ENCODE data around the gene TRPV6.

Gene TRPV6

DNA sequence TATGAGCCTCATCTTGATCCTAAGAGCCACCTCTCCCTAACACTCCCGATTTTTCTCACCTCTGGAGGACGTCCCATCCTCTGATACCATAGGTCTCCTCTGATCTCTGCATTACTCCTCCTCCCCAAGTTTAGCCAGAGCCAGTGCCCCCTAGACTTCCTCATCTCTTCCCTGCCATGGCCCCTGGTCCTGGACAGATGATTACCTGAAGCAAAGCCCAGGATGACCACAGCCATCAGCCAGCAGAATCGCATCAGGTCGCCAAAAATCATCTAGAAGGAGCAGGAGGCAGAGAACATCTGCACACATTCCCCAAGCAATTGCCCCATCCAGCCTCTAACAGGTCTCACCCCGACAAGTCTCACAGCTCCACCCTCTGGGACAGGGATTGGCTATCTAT lies 11.7 kb downstream of the TRPV6 start:
- H3K27ac Mint-ChIP-seq, result no peak overlapping the region
- H3K4me3 Mint-ChIP-seq, result no peak overlapping the region
- no peaks in the 10 kb centered on the region for H3K9me3 Mint-ChIP-seq
- H3K36me3 Mint-ChIP-seq (ENCODE audit: low read depth), result peaks cover 24% of the 10 kb centered on the region
- intact Hi-C loops (cut with micrococcal nuclease), result no loop called here
- H3K27me3 Mint-ChIP-seq, result peaks cover 5% of the 10 kb centered on the region
- no peaks in the 10 kb centered on the region for H3K4me1 Mint-ChIP-seq (ENCODE audit: low read depth)

DNA sequence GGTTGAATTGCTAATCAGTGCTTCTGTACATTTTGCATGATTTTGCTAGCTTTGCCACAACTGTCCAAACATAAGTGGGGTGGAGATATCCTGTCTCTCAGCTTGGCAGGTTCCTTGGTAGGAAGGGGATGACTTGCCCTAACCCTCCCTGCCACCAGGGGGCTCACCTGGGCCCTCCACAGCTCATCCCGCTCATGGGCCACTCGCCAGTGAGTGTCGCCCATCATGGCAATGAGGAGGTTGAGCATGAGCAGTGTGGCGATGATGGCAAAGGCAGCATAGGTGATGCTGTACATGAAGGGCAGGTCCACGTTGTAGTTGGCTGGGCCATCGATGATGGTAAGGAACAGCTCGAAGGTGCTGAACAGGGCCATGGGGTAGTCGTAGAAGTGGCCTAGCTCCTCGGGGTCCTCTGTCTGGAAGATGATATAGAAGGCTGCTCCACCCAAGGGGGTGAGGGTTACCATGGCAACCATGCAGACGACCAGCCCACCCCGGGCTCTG lies 12.2 kb downstream of the TRPV6 start:
- Mint-ChIP-seq H3K36me3 (ENCODE audit: low read depth) (peaks cover 29% of the 10 kb centered on the region), H3K9me3 (no peaks in the 10 kb centered on the region), H3K4me1 (ENCODE audit: low read depth) (no peaks in the 10 kb centered on the region), H3K27ac (no peak overlapping the region), H3K4me3 (no peak overlapping the region), H3K27me3 (peaks cover 5% of the 10 kb centered on the region)
- intact Hi-C loops (cut with micrococcal nuclease), result no loop called here

DNA sequence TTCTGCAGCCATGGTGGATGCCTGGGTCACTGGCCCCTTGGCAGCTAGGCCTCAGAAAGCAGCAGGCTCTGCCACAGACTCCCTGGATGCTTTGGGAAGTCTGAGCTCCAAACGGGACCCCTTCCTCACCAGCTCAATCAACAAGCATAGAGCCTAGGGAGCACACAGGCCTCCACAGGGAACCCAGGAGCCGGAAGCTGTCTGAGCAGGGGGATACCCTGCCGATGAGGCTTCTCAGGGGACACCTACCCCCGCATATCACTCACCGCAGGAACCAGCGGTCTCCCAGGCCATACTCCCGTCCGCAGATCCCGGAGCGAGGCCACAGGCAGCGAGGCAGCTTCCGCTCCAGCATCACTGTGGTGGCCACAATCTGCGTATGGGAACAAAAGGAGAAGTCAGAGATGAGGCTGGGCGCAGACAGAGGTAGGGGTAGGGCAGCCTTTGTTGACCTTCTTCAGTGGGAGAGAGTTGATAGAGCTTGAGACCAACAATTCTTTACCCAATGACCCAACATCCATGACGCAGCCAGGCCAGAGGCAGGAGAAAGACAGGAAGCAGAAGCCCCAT lies 13.4 kb downstream of the TRPV6 start:
- Mint-ChIP-seq H3K27me3 (peaks cover 5% of the 10 kb centered on the region), H3K9me3 (no peaks in the 10 kb centered on the region), H3K4me1 (ENCODE audit: low read depth) (no peaks in the 10 kb centered on the region), H3K27ac (no peak overlapping the region), H3K36me3 (ENCODE audit: low read depth) (peaks cover 39% of the 10 kb centered on the region), H3K4me3 (no peak overlapping the region)
- intact Hi-C loops (cut with micrococcal nuclease), result no loop called here

DNA sequence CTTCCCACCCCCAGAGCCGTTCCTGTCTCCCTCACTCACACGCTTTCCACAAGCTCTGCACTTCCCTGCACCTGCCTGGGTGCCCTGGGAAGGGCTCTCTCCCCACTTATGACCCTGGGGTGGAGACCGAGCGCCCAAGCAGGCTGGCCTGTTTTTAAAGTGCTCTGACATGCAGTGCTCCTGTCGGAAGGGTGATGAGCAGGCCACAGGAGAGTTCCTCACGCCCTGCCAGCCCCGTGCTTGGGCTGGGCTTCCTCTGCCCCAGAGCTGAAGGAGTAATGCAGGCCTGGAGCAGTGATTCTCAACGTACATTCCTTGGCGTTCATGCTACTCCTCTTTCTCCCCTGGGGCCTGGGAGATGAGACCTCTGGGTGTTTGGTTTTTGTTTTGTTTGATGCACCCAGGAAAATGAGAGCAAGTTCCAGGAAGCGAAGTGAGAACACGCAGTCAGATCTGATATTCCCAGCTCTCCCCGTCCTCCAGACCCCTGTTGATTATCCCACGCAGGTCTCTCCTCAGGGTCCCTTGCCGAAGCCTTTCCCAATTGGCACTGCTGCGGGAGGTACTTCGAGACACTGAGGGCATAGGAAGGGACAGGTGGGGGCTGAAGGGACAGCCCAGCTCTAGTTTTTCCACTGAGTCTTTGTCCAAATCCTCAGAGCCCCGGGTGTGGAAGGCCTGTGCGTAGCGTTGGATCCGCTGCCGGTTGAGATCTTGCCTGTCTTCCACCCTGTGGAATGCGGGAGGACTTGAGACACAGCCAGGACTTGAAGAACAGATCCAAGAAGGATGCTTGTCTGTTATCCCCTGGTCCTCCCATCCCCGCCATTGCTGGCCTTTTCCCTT lies 14.1 kb downstream of the TRPV6 start:
- Mint-ChIP-seq H3K9me3 (no peaks in the 10 kb centered on the region), H3K4me3 (no peak overlapping the region), H3K4me1 (ENCODE audit: low read depth) (peaks cover under 1% of the 10 kb centered on the region), H3K36me3 (ENCODE audit: low read depth) (peaks cover 39% of the 10 kb centered on the region), H3K27me3 (peaks cover 5% of the 10 kb centered on the region), H3K27ac (no peak overlapping the region)
- intact Hi-C loops (cut with micrococcal nuclease), result no loop called here

DNA sequence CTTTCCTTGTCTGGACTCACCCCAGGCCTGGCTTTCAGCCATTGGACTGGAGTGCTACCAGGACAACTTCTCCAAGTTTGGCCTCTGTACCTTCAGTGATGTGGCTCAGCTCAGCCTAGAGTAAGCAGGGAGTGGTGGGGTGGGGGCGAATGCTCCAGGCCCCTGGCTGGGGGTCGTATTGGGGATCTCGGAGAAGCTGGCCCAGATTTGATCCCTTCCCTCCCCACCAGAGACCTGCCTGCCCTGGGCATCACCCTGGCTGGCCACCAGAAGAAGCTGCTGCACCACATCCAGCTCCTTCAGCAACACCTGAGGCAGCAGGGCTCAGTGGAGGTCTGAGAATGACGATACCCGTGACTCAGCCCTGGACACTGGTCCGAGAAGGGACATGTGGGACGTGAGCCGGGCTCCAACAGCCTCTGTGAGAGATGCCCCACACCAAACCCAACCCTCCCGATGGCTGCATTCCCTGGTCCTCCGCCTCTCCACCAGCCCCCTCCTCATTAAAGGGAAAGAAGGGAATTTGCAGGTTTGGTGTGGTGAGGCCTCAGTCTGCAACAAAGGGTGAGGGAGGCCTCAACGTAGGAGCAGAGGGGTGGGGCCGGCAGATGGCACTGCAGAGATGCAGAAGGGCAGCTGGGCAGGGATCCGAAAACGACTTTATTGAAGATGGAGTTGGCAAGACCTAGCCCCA lies 14.8 kb downstream of the TRPV6 start:
- H3K9me3 Mint-ChIP-seq, result no peaks in the 10 kb centered on the region
- peaks cover 39% of the 10 kb centered on the region for H3K36me3 Mint-ChIP-seq (ENCODE audit: low read depth)
- H3K4me3 Mint-ChIP-seq, result no peak overlapping the region
- H3K4me1 Mint-ChIP-seq (ENCODE audit: low read depth), result peaks cover 8% of the 10 kb centered on the region
- intact Hi-C loops (cut with micrococcal nuclease), result no loop called here
- H3K27me3 Mint-ChIP-seq, result peaks cover 4% of the 10 kb centered on the region
- H3K27ac Mint-ChIP-seq, result no peak overlapping the region

DNA sequence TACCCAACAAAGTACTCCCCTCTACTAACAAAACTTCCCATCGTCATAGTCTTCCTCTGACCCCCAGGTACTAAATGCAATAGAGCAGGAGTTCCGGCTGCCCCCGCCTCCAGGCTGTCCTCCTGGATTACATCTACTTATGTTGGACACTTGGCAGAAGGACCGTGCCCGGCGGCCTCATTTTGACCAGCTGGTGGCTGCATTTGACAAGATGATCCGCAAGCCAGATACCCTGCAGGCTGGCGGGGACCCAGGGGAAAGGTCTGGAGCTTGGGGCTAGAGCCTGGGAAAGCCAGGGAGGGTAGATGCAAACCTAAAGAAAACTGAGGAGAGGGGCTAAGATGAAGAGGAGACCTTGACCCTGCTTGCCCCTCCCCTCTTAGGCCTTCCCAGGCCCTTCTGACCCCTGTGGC lies 15.4 kb downstream of the TRPV6 start:
- intact Hi-C loops (cut with micrococcal nuclease), result no loop called here
- H3K27ac Mint-ChIP-seq, result no peak overlapping the region

DNA sequence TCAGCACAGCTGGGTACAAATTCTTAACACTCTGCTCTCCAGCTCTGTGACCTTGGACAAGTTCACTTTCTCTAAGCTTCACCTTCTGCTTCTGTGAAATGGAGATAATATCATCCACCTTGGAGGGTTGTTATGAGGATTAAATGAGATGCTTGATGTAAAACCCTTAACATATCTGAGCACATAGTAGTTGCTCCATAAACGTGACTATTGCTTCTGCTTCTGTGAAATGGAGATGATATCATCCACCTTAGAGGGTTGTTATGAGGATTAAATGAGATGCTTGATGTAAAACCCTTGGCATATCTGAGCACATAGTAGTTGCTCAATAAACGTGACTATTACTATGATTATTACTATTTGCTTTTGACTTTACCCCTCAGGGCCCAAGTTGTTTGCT lies 16.1 kb downstream of the TRPV6 start:
- Mint-ChIP-seq H3K27ac (no peak overlapping the region), H3K4me1 (ENCODE audit: low read depth) (peaks cover 19% of the 10 kb centered on the region), H3K36me3 (ENCODE audit: low read depth) (peaks cover 41% of the 10 kb centered on the region), H3K27me3 (no peaks in the 10 kb centered on the region), H3K4me3 (no peak overlapping the region), H3K9me3 (no peaks in the 10 kb centered on the region)
- intact Hi-C loops (cut with micrococcal nuclease), result no loop called here

More for the DNA sequence above, 15.4 kb downstream of the TRPV6 start:
- Mint-ChIP-seq H3K4me3 (no peak overlapping the region), H3K27me3 (no peaks in the 10 kb centered on the region), H3K36me3 (ENCODE audit: low read depth) (peaks cover 39% of the 10 kb centered on the region), H3K9me3 (no peaks in the 10 kb centered on the region), H3K4me1 (ENCODE audit: low read depth) (peaks cover 14% of the 10 kb centered on the region)

DNA sequence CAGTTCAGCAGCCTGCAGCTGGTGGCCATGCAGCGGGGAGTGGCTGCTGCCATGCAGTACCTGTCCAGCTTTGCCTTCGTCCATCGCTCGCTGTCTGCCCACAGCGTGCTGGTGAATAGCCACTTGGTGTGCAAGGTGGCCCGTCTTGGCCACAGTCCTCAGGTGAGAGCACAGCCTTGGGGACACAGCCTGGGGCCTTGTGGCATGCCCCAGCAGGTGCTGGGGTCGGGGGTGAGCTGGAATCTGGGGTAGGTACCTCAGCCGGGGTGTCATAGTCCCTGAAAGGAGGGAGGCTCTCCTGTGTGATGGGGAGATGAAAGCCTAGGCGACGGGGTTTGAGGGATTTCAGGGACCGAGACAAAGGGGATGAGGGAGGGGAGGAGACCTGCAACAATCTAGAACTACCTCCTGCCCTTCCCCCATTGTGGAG lies 16.5 kb downstream of the TRPV6 start:
- Mint-ChIP-seq H3K27ac (peak overlapping the region; percentile 35), H3K27me3 (no peaks in the 10 kb centered on the region), H3K36me3 (ENCODE audit: low read depth) (peaks cover 45% of the 10 kb centered on the region), H3K4me3 (no peak overlapping the region), H3K4me1 (ENCODE audit: low read depth) (peaks cover 19% of the 10 kb centered on the region), H3K9me3 (no peaks in the 10 kb centered on the region)
- intact Hi-C loops (cut with micrococcal nuclease), result no loop called here

DNA sequence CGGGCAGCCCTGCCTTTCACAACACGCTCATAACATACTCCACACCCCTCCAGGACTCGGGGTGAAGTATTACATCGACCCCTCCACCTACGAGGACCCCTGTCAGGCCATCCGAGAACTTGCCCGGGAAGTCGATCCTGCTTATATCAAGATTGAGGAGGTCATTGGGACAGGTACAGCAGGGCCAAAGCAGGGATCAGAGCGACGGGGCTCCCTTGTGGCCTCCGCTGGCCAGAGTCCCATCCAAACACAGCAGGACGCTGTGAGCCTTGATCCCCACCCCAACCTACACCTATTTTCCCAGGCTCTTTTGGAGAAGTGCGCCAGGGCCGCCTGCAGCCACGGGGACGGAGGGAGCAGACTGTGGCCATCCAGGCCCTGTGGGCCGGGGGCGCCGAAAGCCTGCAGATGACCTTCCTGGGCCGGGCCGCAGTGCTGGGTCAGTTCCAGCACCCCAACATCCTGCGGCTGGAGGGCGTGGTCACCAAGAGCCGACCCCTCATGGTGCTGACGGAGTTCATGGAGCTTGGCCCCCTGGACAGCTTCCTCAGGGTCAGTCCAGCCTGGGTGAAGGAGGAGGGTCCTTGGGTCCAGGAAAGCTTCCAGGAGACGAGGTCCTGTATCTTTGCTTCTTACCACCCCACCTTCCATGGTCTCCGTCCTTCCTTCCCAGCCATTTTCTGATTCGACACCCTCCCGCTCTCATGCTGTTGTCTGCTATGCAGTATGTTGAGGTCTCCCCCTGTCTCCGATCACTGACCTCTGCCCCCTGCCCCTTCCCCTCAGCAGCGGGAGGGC lies 17.2 kb downstream of the TRPV6 start:
- intact Hi-C loops (cut with micrococcal nuclease), result no loop called here
- H3K27ac Mint-ChIP-seq, result peak overlapping the region; percentile 35

DNA sequence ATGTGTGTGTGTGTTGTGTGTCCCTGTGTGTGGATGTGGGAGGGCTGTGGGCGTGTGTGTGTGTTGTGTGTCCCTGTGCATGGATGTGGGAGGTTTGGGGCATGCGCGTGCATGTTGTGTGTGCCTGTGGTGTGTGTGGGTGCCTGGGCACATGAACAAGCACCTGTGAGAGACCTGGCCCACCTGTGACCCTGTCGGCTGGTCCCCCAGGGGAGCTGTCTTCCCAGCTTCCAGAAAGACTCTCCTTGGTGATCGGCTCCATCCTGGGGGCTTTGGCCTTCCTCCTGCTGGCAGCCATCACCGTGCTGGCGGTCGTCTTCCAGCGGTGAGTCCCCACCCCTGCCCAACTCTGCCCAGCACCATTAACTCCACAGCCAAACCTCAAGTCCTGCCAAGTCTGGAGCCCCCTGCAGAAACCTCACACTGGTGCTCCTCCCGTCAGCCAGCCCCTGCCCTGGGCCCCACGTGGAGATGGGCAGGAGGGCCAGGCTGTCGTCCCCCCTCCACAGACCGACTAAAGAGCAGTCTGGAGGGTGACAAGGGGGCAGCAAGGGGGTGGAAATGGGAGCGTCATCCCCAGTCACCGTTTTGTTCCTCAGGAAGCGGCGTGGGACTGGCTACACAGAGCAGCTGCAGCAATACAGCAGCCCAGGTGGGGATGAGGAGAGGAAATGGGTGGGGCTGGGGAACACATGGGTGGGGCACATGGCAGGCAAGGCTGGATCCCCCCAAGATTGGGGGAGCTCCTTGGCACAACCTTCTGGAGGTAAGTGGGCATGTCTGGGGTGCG lies 18.0 kb downstream of the TRPV6 start:
- Mint-ChIP-seq H3K4me3 (no peak overlapping the region), H3K9me3 (no peaks in the 10 kb centered on the region), H3K36me3 (ENCODE audit: low read depth) (peaks cover 58% of the 10 kb centered on the region), H3K27ac (no peak overlapping the region), H3K27me3 (no peaks in the 10 kb centered on the region), H3K4me1 (ENCODE audit: low read depth) (peaks cover 19% of the 10 kb centered on the region)
- intact Hi-C loops (cut with micrococcal nuclease), result loop anchor here (2.0 kb wide), 1 partner anchor 235 kb away; no protein-coding TSS in a partner anchor

More for the DNA sequence above, 17.2 kb downstream of the TRPV6 start:
- no peaks in the 10 kb centered on the region for H3K27me3 Mint-ChIP-seq
- H3K9me3 Mint-ChIP-seq, result no peaks in the 10 kb centered on the region
- H3K4me3 Mint-ChIP-seq, result no peak overlapping the region
- H3K4me1 Mint-ChIP-seq (ENCODE audit: low read depth), result peaks cover 19% of the 10 kb centered on the region
- H3K36me3 Mint-ChIP-seq (ENCODE audit: low read depth), result peaks cover 51% of the 10 kb centered on the region

DNA sequence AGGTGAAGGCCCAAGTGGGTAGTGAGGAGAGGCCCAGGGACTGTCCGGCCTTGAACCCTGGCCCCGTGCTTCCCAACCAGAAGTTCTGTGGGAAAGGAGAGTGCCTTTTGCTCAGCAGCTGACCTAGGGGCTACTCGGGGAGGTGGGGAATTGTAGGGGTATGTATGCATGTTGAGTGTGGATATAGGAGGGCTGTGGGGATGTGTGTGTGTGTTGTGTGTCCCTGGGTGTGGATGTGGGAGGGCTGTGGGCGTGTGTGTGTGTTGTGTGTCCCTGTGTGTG lies 18.5 kb downstream of the TRPV6 start:
- no peak overlapping the region for H3K4me3 Mint-ChIP-seq
- H3K9me3 Mint-ChIP-seq, result no peaks in the 10 kb centered on the region
- no peaks in the 10 kb centered on the region for H3K27me3 Mint-ChIP-seq
- peaks cover 19% of the 10 kb centered on the region for H3K4me1 Mint-ChIP-seq (ENCODE audit: low read depth)
- intact Hi-C loops (cut with micrococcal nuclease), result loop anchor here (2.0 kb wide), 1 partner anchor 234 kb away; no protein-coding TSS in a partner anchor
- H3K36me3 Mint-ChIP-seq (ENCODE audit: low read depth), result peaks cover 63% of the 10 kb centered on the region
- H3K27ac Mint-ChIP-seq, result no peak overlapping the region

DNA sequence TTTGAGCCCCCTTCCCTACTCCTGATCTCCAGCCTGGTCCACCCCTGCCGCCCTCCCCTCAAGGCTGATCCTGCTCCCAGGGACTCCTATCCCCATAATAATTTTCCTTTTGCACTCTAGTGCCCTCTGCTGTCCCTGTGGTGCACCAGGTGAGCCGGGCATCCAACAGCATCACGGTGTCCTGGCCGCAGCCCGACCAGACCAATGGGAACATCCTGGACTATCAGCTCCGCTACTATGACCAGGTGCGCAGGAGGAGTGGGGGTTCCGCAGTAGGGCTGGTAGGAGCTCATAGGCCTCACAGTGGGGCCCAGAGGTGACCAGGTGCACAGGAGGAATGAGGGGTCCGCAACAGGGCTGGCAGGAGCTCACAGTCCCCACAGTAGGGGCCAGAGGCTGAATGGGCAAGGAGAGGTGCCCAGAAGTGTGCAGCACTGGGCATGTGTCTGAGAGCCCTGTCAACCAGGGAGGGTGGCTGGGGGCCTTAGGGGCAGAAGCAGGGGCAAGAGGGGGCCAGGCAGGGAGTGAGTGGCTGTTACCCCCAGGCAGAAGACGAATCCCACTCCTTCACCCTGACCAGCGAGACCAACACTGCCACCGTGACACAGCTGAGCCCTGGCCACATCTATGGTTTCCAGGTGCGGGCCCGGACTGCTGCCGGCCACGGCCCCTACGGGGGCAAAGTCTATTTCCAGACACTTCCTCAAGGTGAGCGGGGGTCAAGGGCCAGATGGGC lies 19.0 kb downstream of the TRPV6 start:
- Mint-ChIP-seq H3K27me3 (no peaks in the 10 kb centered on the region), H3K9me3 (no peaks in the 10 kb centered on the region), H3K4me1 (ENCODE audit: low read depth) (peaks cover 19% of the 10 kb centered on the region), H3K4me3 (no peak overlapping the region), H3K36me3 (ENCODE audit: low read depth) (peaks cover 60% of the 10 kb centered on the region), H3K27ac (no peak overlapping the region)
- intact Hi-C loops (cut with micrococcal nuclease), result loop anchor here (2.0 kb wide), 1 partner anchor 234 kb away; no protein-coding TSS in a partner anchor

Data from dendritic cell treated with granulocyte-macrophage colony-stimulating factor and Interleukin-4, amounts not matched to agents 40 ng/mL and 50 ng/mL, for 4 days (primary cell).